ENCODE measurements around the gene CACNA1C. TPM values are rescaled to one million over a fixed set of nuclear protein-coding genes. Genes with fewer than 3 reads are reported as not detected.

CACNA1C gene
- total RNA-seq, 1 experiment from 2014 or later: 0.35 TPM

DNA sequence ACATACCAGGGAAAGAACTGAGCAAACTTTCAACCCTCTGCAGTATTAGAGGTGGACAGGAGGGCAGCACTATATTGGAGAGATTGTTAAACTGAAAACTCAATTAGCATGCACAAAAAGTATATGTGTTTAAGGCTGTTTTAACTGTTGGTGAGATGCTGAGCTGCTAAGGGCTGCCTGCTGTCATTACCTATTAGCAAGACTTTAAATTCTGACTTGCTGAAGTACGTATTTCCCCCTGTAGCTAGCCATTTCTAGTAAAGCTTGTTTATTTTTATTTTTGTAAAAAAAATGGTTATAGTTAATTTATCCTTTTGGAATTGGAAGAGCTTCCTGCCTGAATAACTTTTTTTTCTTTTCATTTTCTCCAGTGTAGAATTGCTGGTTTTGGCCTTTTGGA is 92.2 kb downstream of the CACNA1C start:
- no peaks in the 10 kb centered on the region for H3K36me3 ChIP-seq (replicated peaks; ENCODE audit: control insufficient read depth, insufficient read depth, low read length)

DNA sequence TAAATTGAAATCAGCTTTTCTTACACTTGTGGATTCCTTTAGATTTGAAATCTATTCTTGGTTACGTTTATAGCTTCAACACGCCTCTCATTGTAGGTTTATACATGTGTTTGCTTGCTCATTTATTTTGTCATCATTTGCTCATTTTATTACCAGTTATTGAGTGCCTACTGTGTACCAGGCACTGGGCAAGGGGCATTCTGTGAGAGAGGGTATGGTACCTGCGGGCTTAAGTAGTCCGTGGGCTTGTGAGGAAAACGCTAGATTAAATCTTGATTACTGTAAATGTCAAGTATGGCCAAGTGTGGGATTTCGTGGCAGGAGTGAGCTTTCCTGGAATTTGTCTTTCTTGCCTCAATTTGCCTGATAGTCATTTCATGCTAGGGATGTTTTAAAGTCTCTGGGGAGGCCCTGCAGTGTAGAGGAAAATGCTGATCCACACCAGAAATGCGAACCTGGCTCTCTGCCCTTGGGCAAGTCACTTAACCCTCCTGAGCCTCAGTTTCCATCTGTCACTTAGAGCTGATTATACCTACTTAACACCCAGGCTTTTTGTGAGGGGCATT is 92.7 kb downstream of the CACNA1C start:
- H3K36me3 ChIP-seq (replicated peaks; ENCODE audit: control insufficient read depth, insufficient read depth, low read length): no peaks in the 10 kb centered on the region
- no peaks in the 10 kb centered on the region for H3K27me3 ChIP-seq (ENCODE audit: control insufficient read depth, insufficient read depth, low read length)
- no peak overlapping the region for H3K4me3 ChIP-seq (ENCODE audit: insufficient read depth, low read depth, low read length)
- no peak for DNase-seq

More for the DNA sequence above, 92.2 kb downstream of the CACNA1C start:
- no peak for DNase-seq
- Histone ChIP-seq H3K27me3 (ENCODE audit: control insufficient read depth, insufficient read depth, low read length) (no peaks in the 10 kb centered on the region), H3K4me3 (ENCODE audit: insufficient read depth, low read depth, low read length) (no peak overlapping the region)

DNA sequence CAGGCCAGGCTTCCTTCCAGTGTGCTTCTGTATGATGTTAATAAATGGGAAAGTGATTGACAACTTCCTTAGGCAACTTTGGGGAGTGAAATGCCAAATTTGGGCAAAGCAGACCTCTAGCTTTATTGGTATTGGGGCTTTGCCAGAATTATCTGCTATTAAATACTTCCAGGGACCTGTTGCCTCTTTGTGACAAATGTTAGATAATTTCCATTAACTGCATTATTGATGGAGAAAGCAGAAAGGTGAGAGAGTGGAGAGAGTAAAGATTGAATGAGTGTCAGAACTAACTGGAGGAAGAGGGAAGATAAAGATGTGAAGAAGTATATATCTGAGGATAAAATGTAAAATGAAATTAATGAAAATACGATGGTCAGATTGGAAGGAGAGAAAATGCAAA is 94.5 kb downstream of the CACNA1C start:
- Histone ChIP-seq H3K36me3 (replicated peaks; ENCODE audit: control insufficient read depth, insufficient read depth, low read length) (no peaks in the 10 kb centered on the region), H3K27me3 (ENCODE audit: control insufficient read depth, insufficient read depth, low read length) (no peaks in the 10 kb centered on the region), H3K4me3 (ENCODE audit: insufficient read depth, low read depth, low read length) (no peak overlapping the region)
- DNase-seq: no peak

DNA sequence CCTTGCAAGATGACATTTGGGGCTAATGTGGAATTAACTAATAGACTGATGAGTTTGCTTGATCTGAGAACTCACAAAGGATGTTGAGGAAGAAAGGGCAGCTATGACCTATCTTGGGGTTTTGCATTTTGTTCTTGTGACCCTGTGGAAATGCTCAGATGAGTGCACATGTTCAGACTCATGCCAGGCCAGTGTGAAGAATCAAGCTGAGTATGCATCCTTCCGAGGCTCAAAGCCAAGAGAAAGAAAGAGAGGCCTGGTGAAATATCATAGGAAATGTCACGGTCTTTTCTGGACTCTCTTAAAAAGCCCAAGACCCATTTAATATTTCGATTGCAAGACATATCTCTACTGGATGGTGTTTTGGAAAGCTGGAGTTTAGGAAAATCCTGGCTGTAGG is 96.3 kb downstream of the CACNA1C start:
- Histone ChIP-seq H3K4me3 (ENCODE audit: insufficient read depth, low read depth, low read length) (no peak overlapping the region), H3K36me3 (replicated peaks; ENCODE audit: control insufficient read depth, insufficient read depth, low read length) (no peaks in the 10 kb centered on the region), H3K27me3 (ENCODE audit: control insufficient read depth, insufficient read depth, low read length) (no peaks in the 10 kb centered on the region)
- DNase-seq: no peak

DNA sequence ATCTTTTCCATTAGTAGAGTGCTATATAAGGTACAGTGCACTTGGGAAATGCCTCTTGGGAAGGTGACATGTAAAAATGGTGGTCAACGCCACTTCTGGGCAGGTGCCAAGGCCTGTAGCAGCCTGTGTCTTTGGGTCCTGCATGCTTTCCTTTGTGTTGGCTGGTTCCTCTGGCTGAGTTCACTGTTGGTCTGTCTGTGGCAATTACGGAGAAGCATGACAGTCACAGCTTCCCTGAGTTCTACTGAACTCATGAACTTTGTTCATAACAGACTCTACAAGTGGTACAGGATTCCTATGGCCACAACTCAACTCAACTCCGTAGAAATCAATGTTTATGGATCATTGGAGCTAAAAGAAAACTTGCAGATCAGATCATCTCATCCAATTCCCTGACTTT is 98.0 kb downstream of the CACNA1C start:
- no peaks in the 10 kb centered on the region for H3K36me3 ChIP-seq (replicated peaks; ENCODE audit: control insufficient read depth, insufficient read depth, low read length)
- H3K27me3 ChIP-seq (ENCODE audit: control insufficient read depth, insufficient read depth, low read length): no peaks in the 10 kb centered on the region
- H3K4me3 ChIP-seq (ENCODE audit: insufficient read depth, low read depth, low read length): no peak overlapping the region
- no peak for DNase-seq

DNA sequence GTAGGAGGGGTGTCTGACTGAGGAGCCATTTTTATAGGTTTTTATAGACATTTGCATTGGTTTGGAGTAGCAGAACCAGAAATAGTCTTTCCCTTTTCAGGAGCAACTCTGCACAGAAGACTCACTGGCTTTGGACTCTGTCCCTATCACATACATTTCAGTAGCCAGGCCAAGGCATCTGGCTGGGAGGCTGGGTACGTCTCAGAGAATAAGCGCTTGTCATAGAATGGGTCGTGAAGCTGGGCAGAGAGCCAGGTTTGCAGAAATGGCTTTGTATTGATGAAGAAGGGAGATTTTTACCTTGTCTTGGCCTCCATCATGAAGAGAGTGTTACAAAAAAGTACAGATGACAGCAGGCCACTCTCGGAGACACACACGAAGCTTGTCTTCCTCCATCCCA is 98.6 kb downstream of the CACNA1C start:
- no peaks in the 10 kb centered on the region for H3K27me3 ChIP-seq (ENCODE audit: control insufficient read depth, insufficient read depth, low read length)
- H3K36me3 ChIP-seq (replicated peaks; ENCODE audit: control insufficient read depth, insufficient read depth, low read length): no peaks in the 10 kb centered on the region
- DNase-seq: no peak
- H3K4me3 ChIP-seq (ENCODE audit: insufficient read depth, low read depth, low read length): no peak overlapping the region

DNA sequence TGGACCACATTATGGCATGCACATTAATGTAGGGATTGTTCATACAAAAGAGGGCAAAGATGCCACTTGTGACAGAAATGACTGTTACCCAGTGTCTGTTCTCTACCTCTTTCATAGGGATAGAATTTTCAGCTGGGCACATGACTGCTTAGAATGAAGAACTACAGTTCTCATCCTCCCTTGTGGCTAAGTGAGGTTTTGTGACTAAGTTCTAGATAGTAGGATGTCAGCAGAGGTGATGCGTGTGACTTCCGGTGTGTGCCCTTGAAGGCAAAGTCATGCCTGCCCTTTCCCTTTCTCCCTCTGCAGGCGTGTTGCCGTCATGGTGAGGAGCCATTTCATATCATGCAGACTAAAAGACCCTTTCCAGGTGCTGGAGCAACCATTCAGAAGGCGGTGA is 99.3 kb downstream of the CACNA1C start:
- Histone ChIP-seq H3K27me3 (ENCODE audit: control insufficient read depth, insufficient read depth, low read length) (no peaks in the 10 kb centered on the region), H3K36me3 (replicated peaks; ENCODE audit: control insufficient read depth, insufficient read depth, low read length) (no peaks in the 10 kb centered on the region), H3K4me3 (ENCODE audit: insufficient read depth, low read depth, low read length) (no peak overlapping the region)
- DNase-seq: no peak

DNA sequence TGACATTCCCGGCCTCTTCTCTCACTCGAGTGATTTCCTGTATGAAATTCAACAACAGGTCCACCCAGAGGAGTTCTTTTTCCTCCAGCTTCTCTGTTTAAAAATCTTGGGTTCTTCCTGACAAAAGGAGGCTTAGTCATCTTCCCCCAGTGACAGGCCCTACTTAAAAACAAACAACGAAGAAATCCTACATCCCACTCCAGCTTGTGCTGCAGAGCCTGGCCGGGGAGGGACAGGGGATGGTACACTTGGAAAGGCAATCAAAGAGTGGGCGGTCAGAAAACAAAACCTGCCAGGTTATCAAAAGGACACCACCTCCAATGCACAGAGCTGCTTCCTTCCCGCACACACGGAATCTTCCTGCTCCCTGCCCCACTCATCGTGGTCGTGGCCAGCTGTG is 101.3 kb downstream of the CACNA1C start:
- H3K4me3 ChIP-seq (ENCODE audit: insufficient read depth, low read depth, low read length): no peak overlapping the region
- no peak for DNase-seq
- H3K36me3 ChIP-seq (replicated peaks; ENCODE audit: control insufficient read depth, insufficient read depth, low read length): no peaks in the 10 kb centered on the region
- no peaks in the 10 kb centered on the region for H3K27me3 ChIP-seq (ENCODE audit: control insufficient read depth, insufficient read depth, low read length)

DNA sequence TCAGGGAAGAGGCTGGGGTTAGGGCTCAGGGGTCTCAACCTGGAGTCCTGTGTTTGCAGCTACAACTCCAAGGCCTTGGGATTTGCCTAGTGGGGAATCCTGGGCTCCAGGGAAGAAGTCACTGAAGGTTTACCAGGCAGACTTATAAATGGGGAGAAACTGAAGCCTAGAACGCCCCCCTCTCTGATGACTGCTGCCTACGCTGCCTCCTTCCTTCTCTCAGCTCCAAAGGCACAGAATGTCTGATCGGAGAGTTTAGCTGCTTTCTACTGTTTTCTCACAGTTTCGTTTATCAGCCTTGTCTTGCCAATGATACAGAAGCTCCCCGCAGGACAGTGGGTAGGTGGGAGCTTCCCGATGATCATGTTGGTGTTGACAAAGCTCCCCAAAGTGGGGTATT is 101.7 kb downstream of the CACNA1C start:
- no peaks in the 10 kb centered on the region for H3K36me3 ChIP-seq (replicated peaks; ENCODE audit: control insufficient read depth, insufficient read depth, low read length)
- no peaks in the 10 kb centered on the region for H3K27me3 ChIP-seq (ENCODE audit: control insufficient read depth, insufficient read depth, low read length)
- no peak overlapping the region for H3K4me3 ChIP-seq (ENCODE audit: insufficient read depth, low read depth, low read length)
- no peak for DNase-seq

DNA sequence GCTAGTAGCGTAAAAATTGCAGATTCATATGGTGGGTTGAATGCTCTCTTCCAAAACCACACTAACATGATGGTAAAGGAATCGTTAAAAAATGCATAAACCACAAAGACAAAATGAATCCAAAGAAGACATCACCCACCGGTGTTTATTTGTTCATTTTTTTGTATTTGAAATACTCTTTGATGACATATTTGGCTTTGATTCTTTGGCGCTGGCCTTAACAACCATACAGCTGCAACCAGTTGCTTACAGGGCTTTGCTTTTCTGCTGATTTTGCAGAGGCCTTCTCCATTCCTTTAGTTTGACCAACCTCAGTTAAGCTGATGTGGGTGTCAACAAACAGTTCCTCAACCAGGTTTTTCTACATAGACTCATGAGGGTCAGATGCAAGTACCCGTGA is 103.5 kb downstream of the CACNA1C start:
- no peaks in the 10 kb centered on the region for H3K27me3 ChIP-seq (ENCODE audit: control insufficient read depth, insufficient read depth, low read length)
- no peaks in the 10 kb centered on the region for H3K36me3 ChIP-seq (replicated peaks; ENCODE audit: control insufficient read depth, insufficient read depth, low read length)
- DNase-seq: no peak
- no peak overlapping the region for H3K4me3 ChIP-seq (ENCODE audit: insufficient read depth, low read depth, low read length)

DNA sequence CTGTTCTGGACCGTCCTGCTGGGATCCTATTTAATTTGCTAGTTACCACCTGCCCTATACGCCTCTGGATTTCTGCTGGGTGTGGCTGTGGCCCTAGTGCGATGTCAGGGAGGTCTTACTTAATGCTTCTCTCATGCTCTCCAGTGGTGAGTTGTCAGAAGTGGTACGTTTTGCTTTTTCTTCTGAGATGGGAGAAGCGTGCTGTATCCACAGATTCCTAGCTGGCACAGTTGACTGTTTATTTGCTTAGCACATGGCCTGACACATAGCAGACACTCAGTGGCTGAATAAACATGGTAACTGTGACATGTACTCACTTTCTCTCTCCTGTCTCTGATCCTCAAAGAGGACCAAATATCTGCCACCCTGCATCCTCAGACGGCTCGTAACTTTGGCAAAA is 107.3 kb downstream of the CACNA1C start:
- DNase-seq: no peak
- H3K36me3 ChIP-seq (replicated peaks; ENCODE audit: control insufficient read depth, insufficient read depth, low read length): no peaks in the 10 kb centered on the region
- H3K27me3 ChIP-seq (ENCODE audit: control insufficient read depth, insufficient read depth, low read length): no peaks in the 10 kb centered on the region
- H3K4me3 ChIP-seq (ENCODE audit: insufficient read depth, low read depth, low read length): no peak overlapping the region

DNA sequence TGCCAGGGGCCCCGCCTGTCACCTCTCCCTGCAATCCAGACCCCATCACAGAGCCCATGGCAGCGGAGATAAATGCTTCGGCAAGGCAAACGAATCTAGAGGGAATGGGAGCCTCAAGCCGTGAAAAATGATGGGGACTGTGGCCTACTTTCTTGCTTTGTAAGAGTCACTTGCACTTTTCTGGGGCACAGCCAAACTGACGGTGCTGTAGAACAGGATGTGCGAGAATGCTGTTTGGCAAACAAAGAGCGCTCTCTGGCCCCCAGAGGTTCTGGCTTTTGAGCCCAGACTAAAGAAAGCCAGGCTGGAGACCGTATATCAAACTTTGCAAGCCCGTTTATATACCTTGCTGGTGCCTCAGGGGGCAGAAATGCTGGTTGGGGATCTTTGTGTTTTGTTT is 108.7 kb downstream of the CACNA1C start:
- no peaks in the 10 kb centered on the region for H3K36me3 ChIP-seq (replicated peaks; ENCODE audit: control insufficient read depth, insufficient read depth, low read length)
- no peaks in the 10 kb centered on the region for H3K27me3 ChIP-seq (ENCODE audit: control insufficient read depth, insufficient read depth, low read length)
- H3K4me3 ChIP-seq (ENCODE audit: insufficient read depth, low read depth, low read length): no peak overlapping the region
- no peak for DNase-seq

DNA sequence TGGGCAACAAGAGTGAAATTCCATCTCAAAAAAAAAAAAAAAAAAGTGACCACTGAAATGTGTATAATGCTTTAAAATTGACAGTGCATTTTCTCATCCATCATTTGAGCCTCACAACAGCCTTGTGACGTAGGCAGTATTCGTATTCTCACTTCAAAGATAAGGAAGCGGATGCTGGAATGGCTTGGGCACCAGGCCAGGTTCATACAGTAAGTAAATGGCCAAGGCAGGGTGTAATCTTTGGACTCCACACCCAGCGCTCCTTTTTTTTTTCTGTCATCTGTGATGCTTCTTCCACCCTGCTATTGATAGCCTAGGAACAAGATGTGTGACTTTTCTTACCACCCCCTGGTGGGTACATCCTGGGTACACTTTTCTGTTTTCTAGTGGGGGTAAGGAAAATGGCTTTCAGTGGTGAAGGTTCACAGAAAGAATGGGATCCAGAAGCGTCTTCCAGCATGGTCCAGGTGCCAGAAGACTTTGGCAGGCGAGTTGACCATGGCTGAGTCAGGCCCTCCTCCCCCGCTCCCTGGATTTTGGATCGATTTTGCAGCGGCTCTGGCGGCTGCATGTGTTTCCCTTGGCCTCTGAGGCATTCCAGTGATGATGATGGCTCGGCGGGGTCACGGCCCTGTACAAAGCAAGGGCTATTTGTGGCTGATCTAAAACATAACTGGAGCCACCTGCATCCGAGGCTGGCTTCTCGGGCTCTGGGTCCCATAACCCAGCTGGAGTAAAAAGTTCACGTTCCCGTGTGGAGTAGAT is 110.6 kb downstream of the CACNA1C start:
- DNase-seq: no peak

DNA sequence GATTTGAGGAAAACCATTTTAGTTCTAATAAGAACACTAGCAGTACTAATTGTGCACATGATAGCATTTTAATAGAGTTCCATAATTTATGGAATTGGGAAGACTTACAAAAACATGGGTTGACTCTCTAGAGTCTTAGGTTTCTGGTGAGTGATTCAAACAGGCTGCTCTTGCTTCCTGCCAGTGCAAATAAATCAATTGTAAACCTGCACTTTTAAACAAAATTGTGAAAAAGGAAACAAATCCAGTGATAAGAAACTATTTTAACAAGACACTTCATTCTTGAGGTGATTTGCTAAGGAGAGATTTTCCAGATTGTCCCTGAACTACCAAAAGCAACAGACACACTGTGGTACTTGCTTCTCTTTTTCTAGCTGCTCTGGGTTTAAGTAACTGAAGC is 112.2 kb downstream of the CACNA1C start:
- no peaks in the 10 kb centered on the region for H3K27me3 ChIP-seq (ENCODE audit: control insufficient read depth, insufficient read depth, low read length)
- H3K36me3 ChIP-seq (replicated peaks; ENCODE audit: control insufficient read depth, insufficient read depth, low read length): no peaks in the 10 kb centered on the region
- DNase-seq: no peak

More for the DNA sequence above, 110.6 kb downstream of the CACNA1C start:
- H3K36me3 ChIP-seq (replicated peaks; ENCODE audit: control insufficient read depth, insufficient read depth, low read length): no peaks in the 10 kb centered on the region
- H3K27me3 ChIP-seq (ENCODE audit: control insufficient read depth, insufficient read depth, low read length): no peaks in the 10 kb centered on the region
- H3K4me3 ChIP-seq (ENCODE audit: insufficient read depth, low read depth, low read length): no peak overlapping the region

DNA sequence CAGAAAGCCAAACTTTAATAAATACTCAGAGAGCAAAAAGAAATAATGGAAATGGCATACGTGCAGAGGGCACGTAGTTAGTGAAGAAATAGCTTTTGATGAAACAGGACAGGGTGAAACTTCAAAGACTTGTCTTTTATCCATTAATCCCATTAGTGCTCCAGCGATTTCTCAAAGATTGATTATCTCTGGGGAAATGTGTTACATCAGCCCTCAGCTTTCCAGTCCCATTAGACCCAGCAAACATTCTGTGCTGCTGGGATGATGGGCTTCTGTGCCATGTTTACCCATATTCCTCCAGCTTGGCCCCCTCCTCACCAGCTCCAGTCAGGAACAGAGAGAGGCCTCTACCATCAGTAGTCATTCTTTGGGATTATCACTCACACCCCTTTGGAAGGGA is 113.1 kb downstream of the CACNA1C start:
- H3K36me3 ChIP-seq (replicated peaks; ENCODE audit: control insufficient read depth, insufficient read depth, low read length): no peaks in the 10 kb centered on the region
- no peak for DNase-seq
- no peaks in the 10 kb centered on the region for H3K27me3 ChIP-seq (ENCODE audit: control insufficient read depth, insufficient read depth, low read length)
- no peak overlapping the region for H3K4me3 ChIP-seq (ENCODE audit: insufficient read depth, low read depth, low read length)

More for the DNA sequence above, 112.2 kb downstream of the CACNA1C start:
- H3K4me3 ChIP-seq (ENCODE audit: insufficient read depth, low read depth, low read length): no peak overlapping the region

Measured in H7 (cell line).